NCI-H748 treated with DMSO at 0.1 percent for 48 hours (cell line): ENCODE data around the gene NPPA.
"Not testable (repeated sequence)": the region's sequence is repeated elsewhere in the genome, so short reads cannot be mapped to it uniquely, and the experiment has no call there.

ENCODE experiments used
- DNase-seq: peaks from one replicate; lab custom pipeline; 2025; lab: John Stamatoyannopoulos, UW

The NPPA gene

GRCh38 chr1:11847667-11848372, at the start of gene NPPA:
NPPA (minus strand) TSS chr1:11847783; CDS start chr1:11847684, 99 bp downstream.
- peak; percentile 10 for DNase-seq

GRCh38 chr1:11894501-11894900, 46.9 kb upstream of the NPPA start:
- DNase-seq = not testable (repeated sequence)

GRCh38 chr1:11893907-11894251, 46.3 kb upstream of the NPPA start:
- DNase-seq = peak; percentile 28

- no peak for DNase-seq
Observed at GRCh38 chr1:11891433-11892186, 44.0 kb upstream of the NPPA start.

- no peak for DNase-seq
Observed at GRCh38 chr1:11888877-11889208, 41.3 kb upstream of the NPPA start.

GRCh38 chr1:11888206-11888876, 40.8 kb upstream of the NPPA start:
- DNase-seq = no peak

- no peak for DNase-seq
Observed at GRCh38 chr1:11887666-11888007, 40.1 kb upstream of the NPPA start.

- no peak for DNase-seq
Observed at GRCh38 chr1:11886986-11887665, 39.5 kb upstream of the NPPA start.

- no peak for DNase-seq
Observed at GRCh38 chr1:11885916-11886315, 38.3 kb upstream of the NPPA start.

GRCh38 chr1:11882814-11883538, 35.4 kb upstream of the NPPA start:
- DNase-seq = peak; percentile 0

GRCh38 chr1:11881749-11882441, 34.3 kb upstream of the NPPA start:
- DNase-seq = no peak

GRCh38 chr1:11880911-11881748, 33.5 kb upstream of the NPPA start:
- DNase-seq = no peak

GRCh38 chr1:11880181-11880575, 32.6 kb upstream of the NPPA start:
- DNase-seq = no peak

GRCh38 chr1:11879311-11880180, 32.0 kb upstream of the NPPA start:
- DNase-seq = no peak

- DNase-seq = no peak
Observed at GRCh38 chr1:11878891-11879190, 31.3 kb upstream of the NPPA start.

- DNase-seq = no peak
Observed at GRCh38 chr1:11878081-11878890, 30.7 kb upstream of the NPPA start.

- no peak for DNase-seq
Observed at GRCh38 chr1:11877074-11877473, 29.5 kb upstream of the NPPA start.

- no peak for DNase-seq
Observed at GRCh38 chr1:11875094-11875493, 27.5 kb upstream of the NPPA start.

- no peak for DNase-seq
Observed at GRCh38 chr1:11874624-11875023, 27.0 kb upstream of the NPPA start.
